ENCODE results near the gene PTH1R. TPM values are rescaled to one million over a fixed set of nuclear protein-coding genes. Genes with fewer than 3 reads are reported as not detected.

Gene PTH1R
- total and polyA plus RNA-seq, 11 donors = 2.1 to 23.4 (median 6.5) TPM

DNA sequence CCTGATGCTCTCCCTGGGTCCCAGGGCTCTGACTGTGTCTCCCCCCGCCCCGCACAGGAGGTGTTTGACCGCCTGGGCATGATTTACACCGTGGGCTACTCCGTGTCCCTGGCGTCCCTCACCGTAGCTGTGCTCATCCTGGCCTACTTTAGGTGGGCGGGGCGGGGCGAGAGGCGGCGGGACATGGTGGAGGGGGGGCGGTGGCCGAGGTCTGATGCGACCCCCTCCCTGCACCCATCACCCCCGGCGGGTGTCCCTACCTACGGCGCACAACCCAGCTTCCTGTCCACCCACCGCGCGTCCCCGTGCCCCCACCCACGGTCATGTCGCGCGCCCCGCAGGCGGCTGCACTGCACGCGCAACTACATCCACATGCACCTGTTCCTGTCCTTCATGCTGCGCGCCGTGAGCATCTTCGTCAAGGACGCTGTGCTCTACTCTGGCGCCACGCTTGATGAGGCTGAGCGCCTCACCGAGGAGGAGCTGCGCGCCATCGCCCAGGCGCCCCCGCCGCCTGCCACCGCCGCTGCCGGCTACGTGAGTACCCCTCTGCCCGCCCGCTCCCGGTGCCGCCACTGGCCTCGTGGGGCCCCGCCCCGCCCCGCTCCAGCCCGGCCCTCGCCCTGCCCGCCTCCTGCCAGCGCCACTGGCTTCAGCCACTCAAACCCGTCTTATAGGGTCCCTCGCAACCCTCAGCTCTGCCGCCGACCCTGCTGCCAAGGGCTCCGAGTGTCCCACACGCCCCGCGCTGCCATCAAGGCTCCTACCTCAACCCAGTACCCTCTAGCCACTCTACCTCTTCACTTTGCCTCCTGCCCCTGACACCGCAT lies 21.0 kb downstream of the PTH1R start:
- WGBS, 4 donors = 21 to 35% (median 24%) methylated on average over 33 to 71 of the region's 71 CpGs
- intact Hi-C loops (cut with DNase I) = loop anchor here in 2 of 10 donors (5.0 kb wide), 1 partner anchor 191 kb away; no protein-coding TSS in a partner anchor
- no peaks in the 10 kb centered on the region for H3K9me3 ChIP-seq
- H3K4me1 ChIP-seq = peaks cover 0 to 31% (median 9%) of the 10 kb centered on the region in 12 donors
- H3K36me3 ChIP-seq = no peaks in the 10 kb centered on the region
- DNase-seq (peak in 3 of 5 donors; percentile 24 to 63 (median 35)), ATAC-seq (peak in 1 of 4 donors; percentile 7)
- H3K27me3 ChIP-seq = peaks cover 0 to 17% (median 0%) of the 10 kb centered on the region in 9 donors
- H3K4me3 ChIP-seq = peak overlapping the region in 3 of 12 donors; percentile 2 to 12 (median 9)
- TF ChIP-seq POLR2A (IDR thresholded peaks at IDR 0.05) = no peak
- TF ChIP-seq, protein P1, sequence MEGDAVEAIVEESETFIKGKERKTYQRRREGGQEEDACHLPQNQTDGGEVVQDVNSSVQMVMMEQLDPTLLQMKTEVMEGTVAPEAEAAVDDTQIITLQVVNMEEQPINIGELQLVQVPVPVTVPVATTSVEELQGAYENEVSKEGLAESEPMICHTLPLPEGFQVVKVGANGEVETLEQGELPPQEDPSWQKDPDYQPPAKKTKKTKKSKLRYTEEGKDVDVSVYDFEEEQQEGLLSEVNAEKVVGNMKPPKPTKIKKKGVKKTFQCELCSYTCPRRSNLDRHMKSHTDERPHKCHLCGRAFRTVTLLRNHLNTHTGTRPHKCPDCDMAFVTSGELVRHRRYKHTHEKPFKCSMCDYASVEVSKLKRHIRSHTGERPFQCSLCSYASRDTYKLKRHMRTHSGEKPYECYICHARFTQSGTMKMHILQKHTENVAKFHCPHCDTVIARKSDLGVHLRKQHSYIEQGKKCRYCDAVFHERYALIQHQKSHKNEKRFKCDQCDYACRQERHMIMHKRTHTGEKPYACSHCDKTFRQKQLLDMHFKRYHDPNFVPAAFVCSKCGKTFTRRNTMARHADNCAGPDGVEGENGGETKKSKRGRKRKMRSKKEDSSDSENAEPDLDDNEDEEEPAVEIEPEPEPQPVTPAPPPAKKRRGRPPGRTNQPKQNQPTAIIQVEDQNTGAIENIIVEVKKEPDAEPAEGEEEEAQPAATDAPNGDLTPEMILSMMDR (IDR thresholded peaks at IDR 0.05) = no peak
- H3K27ac ChIP-seq = no peak overlapping the region

DNA sequence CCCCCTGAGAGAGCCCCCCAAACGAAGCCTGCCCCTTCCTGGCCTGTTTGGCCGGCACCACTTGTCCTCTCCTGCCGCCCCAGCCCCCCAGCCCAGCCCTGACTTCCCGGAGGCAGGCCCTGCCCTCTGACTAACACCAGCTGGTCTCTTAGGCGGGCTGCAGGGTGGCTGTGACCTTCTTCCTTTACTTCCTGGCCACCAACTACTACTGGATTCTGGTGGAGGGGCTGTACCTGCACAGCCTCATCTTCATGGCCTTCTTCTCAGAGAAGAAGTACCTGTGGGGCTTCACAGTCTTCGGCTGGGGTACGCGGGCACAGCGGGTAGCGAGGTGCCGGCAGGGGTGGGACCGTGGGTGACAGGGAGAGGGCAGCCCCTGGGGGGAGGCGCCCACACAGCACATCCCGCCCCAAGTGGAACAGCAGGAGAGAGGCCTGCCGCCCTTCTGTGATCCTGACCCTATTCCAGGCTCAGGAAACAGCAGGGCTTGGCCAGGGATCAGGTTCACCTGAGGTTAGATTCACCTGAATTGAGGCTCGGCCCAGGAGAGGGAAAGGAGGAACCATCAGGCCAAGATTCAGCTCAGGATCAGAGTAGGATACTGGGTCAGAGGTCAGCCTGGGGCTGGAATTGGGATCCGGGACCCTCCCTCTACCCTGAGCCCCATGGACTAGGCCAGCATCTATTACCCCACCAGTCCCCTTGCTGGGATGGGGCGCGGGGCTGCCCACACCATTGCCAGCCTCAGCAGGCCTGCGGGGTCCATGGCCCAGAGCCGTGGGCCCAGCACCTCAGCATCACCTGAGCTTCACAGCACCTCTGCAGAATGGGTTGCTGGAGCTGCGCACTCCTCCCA lies 21.9 kb downstream of the PTH1R start:
- Histone ChIP-seq H3K36me3 (no peaks in the 10 kb centered on the region), H3K4me1 (peaks cover 0 to 28% (median 9%) of the 10 kb centered on the region in 12 donors), H3K9me3 (no peaks in the 10 kb centered on the region), H3K27me3 (peaks cover 0 to 17% (median 0%) of the 10 kb centered on the region in 9 donors), H3K4me3 (no peak overlapping the region), H3K27ac (no peak overlapping the region)
- TF ChIP-seq, protein P1 (IDR thresholded peaks at IDR 0.05) = no peak
- no peak for TF ChIP-seq POLR2A (IDR thresholded peaks at IDR 0.05)
- DNase-seq (peak in 3 of 5 donors; percentile 28 to 62 (median 37)), ATAC-seq (peak in 1 of 4 donors; percentile 12)
- 76 to 88% (median 84%) methylated on average over 19 to 22 of the region's 22 CpGs for WGBS, 4 donors
- intact Hi-C loops (cut with DNase I) = loop anchor here in 2 of 10 donors (5.0 kb wide), 1 partner anchor 192 kb away; no protein-coding TSS in a partner anchor

DNA sequence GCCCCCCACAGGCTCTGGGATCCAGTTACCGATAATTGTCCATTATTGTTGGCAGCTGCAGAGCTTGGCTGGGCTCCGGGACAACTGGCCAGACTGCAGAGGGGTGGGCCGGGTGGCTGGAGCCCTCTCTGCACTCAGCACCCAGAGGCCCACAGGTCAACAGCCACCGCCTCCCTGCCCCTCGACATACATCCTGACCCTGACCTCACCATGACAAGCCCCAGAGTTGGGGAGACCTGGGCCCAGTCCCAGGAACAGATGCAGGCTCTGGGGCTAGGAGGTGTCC lies 22.4 kb downstream of the PTH1R start:
- peak in 1 of 5 donors; percentile 32 for DNase-seq
- intact Hi-C loops (cut with DNase I) = no loop called here
- TF ChIP-seq, protein P1 (IDR thresholded peaks at IDR 0.05) = no peak
- no peak for TF ChIP-seq POLR2A (IDR thresholded peaks at IDR 0.05)

DNA sequence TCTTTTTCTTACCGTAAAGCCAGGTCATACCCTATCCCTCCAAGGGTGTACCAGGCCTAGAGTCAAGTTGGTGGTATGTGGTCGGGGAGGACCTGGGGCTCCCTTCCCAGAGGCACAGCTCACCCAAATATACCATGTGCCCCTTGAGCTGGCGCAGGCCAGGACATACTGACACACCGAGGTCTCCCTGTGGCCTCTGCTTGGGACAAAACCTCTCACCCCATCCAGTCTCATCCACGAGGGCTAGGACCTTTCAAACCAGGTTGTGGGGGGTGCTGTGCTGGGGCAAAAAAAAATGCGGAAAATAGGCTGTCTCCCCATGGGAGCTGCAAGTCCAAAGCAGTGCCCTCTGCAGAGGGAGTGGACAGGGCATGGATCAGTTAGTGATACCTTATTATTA lies 22.8 kb downstream of the PTH1R start:
- peak in 2 of 5 donors; percentile 13 to 18 for DNase-seq
- Histone ChIP-seq H3K27ac (no peak overlapping the region), H3K4me1 (peaks cover 0 to 28% (median 7%) of the 10 kb centered on the region in 12 donors), H3K4me3 (no peak overlapping the region), H3K36me3 (no peaks in the 10 kb centered on the region), H3K9me3 (no peaks in the 10 kb centered on the region), H3K27me3 (peaks cover 0 to 17% (median 0%) of the 10 kb centered on the region in 9 donors)
- intact Hi-C loops (cut with DNase I) = no loop called here
- ATAC-seq = no peak
- WGBS, 4 donors = 91 to 95% (median 93%) methylated on average over 6 of the region's 6 CpGs
- TF ChIP-seq POLR2A (IDR thresholded peaks at IDR 0.05) = no peak
- TF ChIP-seq, protein P1 (IDR thresholded peaks at IDR 0.05) = no peak

More for the DNA sequence above, 22.4 kb downstream of the PTH1R start:
- 47 to 86% (median 70%) methylated on average over 1 to 5 of the region's 5 CpGs for WGBS, 4 donors
- H3K9me3 ChIP-seq = no peaks in the 10 kb centered on the region
- peaks cover 0 to 17% (median 0%) of the 10 kb centered on the region in 9 donors for H3K27me3 ChIP-seq
- no peak overlapping the region for H3K4me3 ChIP-seq
- peaks cover 0 to 28% (median 9%) of the 10 kb centered on the region in 12 donors for H3K4me1 ChIP-seq
- H3K36me3 ChIP-seq = no peaks in the 10 kb centered on the region
- no peak overlapping the region for H3K27ac ChIP-seq
- ATAC-seq = no peak

All from heart left ventricle (tissue), 16 donors.